ENCODE data around the gene LRRC8B.

The LRRC8B gene

GRCh38 chr1:89594096-89594740, 69.6 kb downstream of the LRRC8B start:
- Histone ChIP-seq H3K4me2 (ENCODE audit: low read depth, low read length, poor library complexity, severe bottlenecking) (no peak overlapping the region), H3K9ac (ENCODE audit: low read depth, low read length, poor library complexity, severe bottlenecking) (no peak overlapping the region), H3K79me2 (ENCODE audit: insufficient read depth, low read length) (no peaks in the 10 kb centered on the region), H3K27me3 (ENCODE audit: insufficient read depth, low read length, poor library complexity, severe bottlenecking) (no peaks in the 10 kb centered on the region), H3K9me3 (ENCODE audit: insufficient read depth, low read depth, low read length) (no peaks in the 10 kb centered on the region), H3K9me2 (replicated peaks; ENCODE audit: low read depth, low read length) (no peaks in the 10 kb centered on the region), H3K36me3 (ENCODE audit: insufficient read depth, low read length) (peaks cover 10% of the 10 kb centered on the region; the same call in 1 of the 2 replicates), H3K4me3 (ENCODE audit: low read length, poor library complexity, severe bottlenecking) (no peak overlapping the region), H3F3A (ENCODE audit: low read depth) (no peaks in the 10 kb centered on the region), H3K4me1 (ENCODE audit: insufficient read depth, low read length, poor library complexity, severe bottlenecking) (peaks cover 4% of the 10 kb centered on the region), H2AFZ (ENCODE audit: low read length) (no peak overlapping the region), H4K20me1 (ENCODE audit: insufficient read depth, low read length, poor library complexity, severe bottlenecking) (no peaks in the 10 kb centered on the region)
- TF ChIP-seq CTCF (conservative IDR thresholded peaks at IDR 0.05; ENCODE audit: low read length) (no peak), EZH2phosphoT487 (IDR thresholded peaks at IDR 0.05; ENCODE audit: borderline replicate concordance) (no peak)

GRCh38 chr1:89596698-89597097, 72.1 kb downstream of the LRRC8B start:
- peaks cover 10% of the 10 kb centered on the region; the same call in 1 of the 2 replicates for H3K36me3 ChIP-seq (ENCODE audit: insufficient read depth, low read length)

GRCh38 chr1:89598450-89599331, 74.1 kb downstream of the LRRC8B start:
- Histone ChIP-seq H2AFZ (ENCODE audit: low read length) (no peak overlapping the region), H3K4me3 (ENCODE audit: low read length, poor library complexity, severe bottlenecking) (no peak overlapping the region), H3K27me3 (ENCODE audit: insufficient read depth, low read length, poor library complexity, severe bottlenecking) (no peaks in the 10 kb centered on the region), H3K4me2 (ENCODE audit: low read depth, low read length, poor library complexity, severe bottlenecking) (no peak overlapping the region), H3K4me1 (ENCODE audit: insufficient read depth, low read length, poor library complexity, severe bottlenecking) (no peaks in the 10 kb centered on the region), H3F3A (ENCODE audit: low read depth) (no peaks in the 10 kb centered on the region), H3K9ac (ENCODE audit: low read depth, low read length, poor library complexity, severe bottlenecking) (no peak overlapping the region), H3K9me3 (ENCODE audit: insufficient read depth, low read depth, low read length) (no peaks in the 10 kb centered on the region), H3K9me2 (replicated peaks; ENCODE audit: low read depth, low read length) (no peaks in the 10 kb centered on the region), H4K20me1 (ENCODE audit: insufficient read depth, low read length, poor library complexity, severe bottlenecking) (no peaks in the 10 kb centered on the region), H3K79me2 (ENCODE audit: insufficient read depth, low read length) (no peaks in the 10 kb centered on the region), H3K36me3 (ENCODE audit: insufficient read depth, low read length) (peaks cover 7% of the 10 kb centered on the region; the same call in 1 of the 2 replicates)
- TF ChIP-seq CTCF (conservative IDR thresholded peaks at IDR 0.05; ENCODE audit: low read length) (peak; percentile 82), EZH2phosphoT487 (IDR thresholded peaks at IDR 0.05; ENCODE audit: borderline replicate concordance) (no peak)

More at GRCh38 chr1:89596698-89597097, 72.1 kb downstream of the LRRC8B start:
- Histone ChIP-seq H3K4me3 (ENCODE audit: low read length, poor library complexity, severe bottlenecking) (no peak overlapping the region), H4K20me1 (ENCODE audit: insufficient read depth, low read length, poor library complexity, severe bottlenecking) (no peaks in the 10 kb centered on the region), H3K4me1 (ENCODE audit: insufficient read depth, low read length, poor library complexity, severe bottlenecking) (peaks cover 4% of the 10 kb centered on the region), H3K9me2 (replicated peaks; ENCODE audit: low read depth, low read length) (no peaks in the 10 kb centered on the region), H3K27me3 (ENCODE audit: insufficient read depth, low read length, poor library complexity, severe bottlenecking) (no peaks in the 10 kb centered on the region), H3K9me3 (ENCODE audit: insufficient read depth, low read depth, low read length) (no peaks in the 10 kb centered on the region), H3K9ac (ENCODE audit: low read depth, low read length, poor library complexity, severe bottlenecking) (no peak overlapping the region), H2AFZ (ENCODE audit: low read length) (no peak overlapping the region), H3F3A (ENCODE audit: low read depth) (no peaks in the 10 kb centered on the region), H3K4me2 (ENCODE audit: low read depth, low read length, poor library complexity, severe bottlenecking) (no peak overlapping the region), H3K79me2 (ENCODE audit: insufficient read depth, low read length) (no peaks in the 10 kb centered on the region)
- TF ChIP-seq EZH2phosphoT487 (IDR thresholded peaks at IDR 0.05; ENCODE audit: borderline replicate concordance): no peak
- TF ChIP-seq CTCF (conservative IDR thresholded peaks at IDR 0.05; ENCODE audit: low read length): no peak

Data from Loucy (cell line).